ENCODE data around the gene WHRN. TPM values are rescaled to one million over a fixed set of nuclear protein-coding genes. Genes with fewer than 3 reads are reported as not detected.

WHRN gene
- total and polyA plus RNA-seq, 9 of the 15 experiments (the other 6 are each of a cell fraction or from before 2014, with no cell fraction given), result 0.31 to 14.1 (median 3.0) TPM

- TF ChIP-seq FOS (IDR thresholded peaks at IDR 0.05; ENCODE audit: extremely low read depth, insufficient read length) (no peak), E2F3 (CRISPR knock-in tag; IDR thresholded peaks at IDR 0.05) (peak; percentile 50; the same call in 1 of the 2 replicates), BCOR (IDR thresholded peaks at IDR 0.05) (no peak), POLR2A (conservative IDR thresholded peaks at IDR 0.05) (peak; percentile 11; the same call in 1 of the 2 replicates), ZNF740 (CRISPR knock-in tag; IDR thresholded peaks at IDR 0.05) (0 out of 2 replicates have a peak, but pooled peaks have one; percentile 39), ZNF740 (tag; IDR thresholded peaks at IDR 0.05) (no peak), ZNF639 (CRISPR knock-in tag; conservative IDR thresholded peaks at IDR 0.05 in 1 of 2, IDR thresholded peaks at IDR 0.05 in 1 of 2) (no peak), MNT (conservative IDR thresholded peaks at IDR 0.05) (peak; percentile 24 to 62; a peak in 3 of 4 replicates), ZNF184 (CRISPR knock-in tag; IDR thresholded peaks at IDR 0.05) (no peak), NRF1 (conservative IDR thresholded peaks at IDR 0.05 in 1 of 2, IDR thresholded peaks at IDR 0.05 in 1 of 2) (peak; percentile 65 to 72; a peak in 3 of 4 replicates), ZNF274 (IDR thresholded peaks at IDR 0.05; ENCODE audit: borderline replicate concordance, low read depth, low read length) (no peak)
These were observed 709 bp downstream of the WHRN start (continued) for GRCh38 chr9:114504341-114505186.

All from K562 (cell line).